Bronchial epithelial cell (primary cell): ENCODE measurements around the gene PATL2. TPM values are rescaled to one million over a fixed set of nuclear protein-coding genes. Genes with fewer than 3 reads are reported as not detected.
"Not testable (repeated sequence)": the region's sequence is repeated elsewhere in the genome, so short reads cannot be mapped to it uniquely, and the experiment has no call there.

Experiments used
- DNase-seq: peaks from one replicate; pipeline ENCODE4 v3.0.0-alpha.2; 2010; ENCODE audit warnings: low read depth
- FAIRE-seq: peaks from 2 replicates; lab custom pipeline; 2011; peaks lifted over from hg19 to GRCh38; lab: Jason Lieb, UNC
- H3K27me3 ChIP-seq: 2 replicates; pipeline ENCODE4 v1.5.1; 2011; ENCODE audit warnings: low read length; ENCODE audit not compliant: control insufficient read depth, insufficient read depth
- H3K36me3 ChIP-seq: 2 replicates; pipeline ENCODE4 v1.5.1; 2011; ENCODE audit warnings: low read length; ENCODE audit not compliant: control insufficient read depth, insufficient read depth
- H3K4me3 ChIP-seq: 2 replicates; pipeline ENCODE4 v1.5.1; 2011; ENCODE audit warnings: mild to moderate bottlenecking, low read depth, low read length, control low read depth
- CTCF ChIP-seq: IDR thresholded peaks from 2 replicates; pipeline ENCODE4 v1.5.1; 2011; ENCODE audit warnings: mild to moderate bottlenecking, moderate library complexity, low read length, control low read depth, inconsistent platforms; ENCODE audit not compliant: insufficient read depth, severe bottlenecking
- total RNA-seq: library from RNA; depleted of rRNA; stranded (reverse); fragments of >200 nt; gene quantifications from 2 replicates; pipeline ENCODE4 v1.2.1, GENCODE V29; 2014

PATL2 gene
- total RNA-seq, 1 donor from 2014 or later = not detected

GRCh38 chr15:44695294-44695693 is 15.8 kb downstream of the PATL2 start:
- H3K4me3 ChIP-seq = no peak overlapping the region
- H3K36me3 ChIP-seq = no peaks in the 10 kb centered on the region
- DNase-seq = no peak
- no peak for TF ChIP-seq CTCF
- peaks cover 2% of the 10 kb centered on the region for H3K27me3 ChIP-seq
- FAIRE-seq = peak; percentile 47

GRCh38 chr15:44694416-44694815 is 16.7 kb downstream of the PATL2 start:
- Histone ChIP-seq H3K36me3 (no peaks in the 10 kb centered on the region), H3K4me3 (no peak overlapping the region), H3K27me3 (peaks cover 2% of the 10 kb centered on the region)
- no peak for TF ChIP-seq CTCF
- DNase-seq = no peak
- no peak for FAIRE-seq

GRCh38 chr15:44692659-44693058 is 18.5 kb downstream of the PATL2 start:
- DNase-seq (no peak), FAIRE-seq (no peak)
- H3K27me3 ChIP-seq = no peaks in the 10 kb centered on the region
- H3K4me3 ChIP-seq = no peak overlapping the region
- H3K36me3 ChIP-seq = no peaks in the 10 kb centered on the region
- TF ChIP-seq CTCF = no peak

- FAIRE-seq, H3K27me3 ChIP-seq, H3K36me3 ChIP-seq: not testable (repeated sequence)
Observed at GRCh38 chr15:44690245-44690644, 20.9 kb downstream of the PATL2 start.

GRCh38 chr15:44689318-44689717 is 21.8 kb downstream of the PATL2 start:
- not testable (repeated sequence) for FAIRE-seq, H3K4me3 ChIP-seq, H3K27me3 ChIP-seq, DNase-seq, H3K36me3 ChIP-seq

More at GRCh38 chr15:44690245-44690644, 20.9 kb downstream of the PATL2 start:
- not testable (repeated sequence) for H3K4me3 ChIP-seq, DNase-seq

- not testable (repeated sequence) for H3K27me3 ChIP-seq, H3K36me3 ChIP-seq, FAIRE-seq, H3K4me3 ChIP-seq
- DNase-seq = peak; percentile 71
Observed at GRCh38 chr15:44682809-44683682, 28.1 kb downstream of the PATL2 start.

GRCh38 chr15:44682211-44682610 is 28.9 kb downstream of the PATL2 start:
- no peak for FAIRE-seq
- Histone ChIP-seq H3K27me3 (no peaks in the 10 kb centered on the region), H3K36me3 (no peaks in the 10 kb centered on the region), H3K4me3 (no peak overlapping the region)
- no peak for TF ChIP-seq CTCF
- DNase-seq = no peak
